Suppressor macrophage treated with lipopolysaccharide for 1 hour (primary cell): ENCODE measurements around the gene EFCAB6.

Source experiments
- DNase-seq, 3 donors: peaks; one replicate each; pipeline ENCODE4 v3.0.0-alpha.2; 2020 to 2022

EFCAB6 gene

DNA sequence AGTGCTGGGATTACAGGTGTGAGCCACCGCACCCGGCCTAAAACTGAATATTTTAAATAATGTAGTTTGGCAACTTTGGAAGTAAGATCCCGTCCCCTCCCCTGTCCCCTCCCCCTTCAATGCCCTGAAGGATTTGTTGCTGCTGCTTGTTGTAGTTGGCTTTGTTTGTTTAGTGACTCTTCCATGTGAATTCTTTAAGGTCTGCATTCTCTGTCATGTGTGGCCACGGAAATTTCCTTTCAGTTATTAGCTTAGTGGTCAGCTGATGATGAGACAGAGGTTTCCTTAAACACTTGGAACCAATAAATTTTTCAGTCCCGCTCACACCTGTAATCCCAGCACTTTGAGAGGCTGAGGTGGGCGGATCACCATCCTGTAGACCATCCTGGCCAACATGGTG lies 290.4 kb downstream of the EFCAB6 start:
- DNase-seq = no peak

DNA sequence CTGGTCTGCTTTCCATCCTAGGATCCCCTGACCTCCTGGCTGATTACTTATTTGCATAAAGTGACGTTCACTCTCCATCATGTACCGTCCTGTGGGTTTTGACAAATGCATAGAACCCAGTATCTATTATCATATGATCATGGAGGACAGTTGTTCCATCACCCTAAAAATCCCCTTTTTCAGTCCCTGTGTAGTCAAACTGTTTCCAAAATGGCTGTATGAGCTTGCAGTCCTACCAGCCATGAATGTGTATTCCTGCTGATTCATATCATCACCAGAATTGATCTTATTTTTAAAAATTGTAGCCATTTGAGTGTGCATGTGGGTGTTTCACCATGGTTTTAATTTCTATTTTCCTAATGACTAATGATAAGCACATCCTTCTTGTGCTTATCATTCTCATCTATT lies 291.5 kb downstream of the EFCAB6 start:
- peak; percentile 13 to 37 (median 15) for DNase-seq

GRCh38 chr22:43516996-43517635 lies 295.0 kb downstream of the EFCAB6 start:
- DNase-seq = no peak

- DNase-seq = no peak
These were observed 295.7 kb downstream of the EFCAB6 start for GRCh38 chr22:43516386-43516785.

- DNase-seq = no peak
These were observed 296.2 kb downstream of the EFCAB6 start for GRCh38 chr22:43515902-43516301.

- no peak for DNase-seq
These were observed 296.7 kb downstream of the EFCAB6 start for GRCh38 chr22:43515411-43515810.

- DNase-seq = no peak
These were observed 297.5 kb downstream of the EFCAB6 start for GRCh38 chr22:43514476-43515157.

DNA sequence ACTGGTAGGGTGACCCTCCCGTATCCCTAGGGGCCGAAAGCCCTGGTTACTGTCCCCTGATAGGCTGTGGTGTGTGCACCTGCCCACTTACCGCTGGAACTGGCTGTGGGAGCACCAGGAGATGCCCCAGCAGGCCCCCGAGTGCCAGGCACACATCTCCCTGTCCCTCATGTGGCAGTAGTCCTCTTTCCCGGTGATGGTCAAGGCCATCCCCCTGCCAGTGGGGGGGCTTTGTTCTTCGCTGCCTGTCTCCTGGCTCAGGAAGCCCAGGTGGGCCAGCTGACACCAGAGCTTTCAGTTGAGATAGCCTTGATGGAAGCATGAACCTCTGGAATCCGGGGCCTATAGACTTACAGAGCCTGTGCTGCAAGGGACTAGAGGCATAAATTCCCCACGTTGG lies 299.8 kb downstream of the EFCAB6 start:
- DNase-seq = no peak

DNA sequence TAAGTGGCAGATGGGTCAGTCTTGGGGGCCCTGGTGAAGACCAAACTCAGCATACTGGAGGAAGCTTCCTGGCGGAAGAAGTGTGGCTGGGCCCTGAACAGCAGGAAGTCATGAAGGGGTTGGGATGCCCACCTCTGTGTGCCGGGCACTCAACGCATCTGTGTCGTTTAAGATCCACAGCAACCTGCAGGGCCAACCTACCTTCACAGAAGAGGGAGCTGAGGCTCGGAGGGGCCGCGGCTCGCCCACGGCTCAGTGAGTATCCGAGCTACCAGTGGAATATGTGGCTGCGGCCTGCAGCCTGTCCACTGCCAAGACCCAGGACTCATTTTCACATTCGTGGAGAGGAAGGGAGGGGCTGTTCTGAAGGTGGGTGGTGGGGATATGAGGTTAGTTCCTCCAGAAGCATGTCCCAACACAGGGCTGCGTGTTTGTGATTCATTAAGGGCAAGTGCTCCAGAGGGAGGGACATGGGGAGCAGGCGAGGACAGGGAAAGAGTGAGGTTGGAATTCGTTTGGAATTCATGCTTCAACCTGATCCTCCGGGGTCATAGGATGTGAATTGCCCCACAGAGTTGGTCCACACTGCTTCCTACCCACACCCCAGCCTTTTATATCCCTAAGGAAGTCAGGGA lies 300.7 kb downstream of the EFCAB6 start:
- no peak for DNase-seq

GRCh38 chr22:43510281-43511070 lies 301.6 kb downstream of the EFCAB6 start:
- no peak for DNase-seq

DNA sequence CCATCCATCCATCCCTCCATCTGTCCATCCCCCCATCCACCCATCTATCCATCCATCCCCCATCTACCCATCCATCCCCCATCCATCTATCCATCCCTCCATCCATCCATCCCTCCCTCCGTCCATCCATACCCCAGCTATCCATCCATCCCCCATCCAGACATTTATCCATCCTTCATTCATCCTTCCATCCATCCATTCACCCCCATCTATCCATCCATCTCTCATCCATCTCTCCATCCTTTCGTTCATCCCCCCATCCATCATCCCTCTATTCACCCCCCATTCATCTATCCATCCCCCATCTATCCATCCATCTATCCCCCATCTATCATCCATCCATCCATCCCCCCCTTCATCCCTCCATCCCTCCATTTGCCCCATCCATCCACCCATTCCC lies 302.8 kb downstream of the EFCAB6 start:
- DNase-seq = no peak

- DNase-seq = no peak
These were observed 303.6 kb downstream of the EFCAB6 start for GRCh38 chr22:43508489-43508888.

DNA sequence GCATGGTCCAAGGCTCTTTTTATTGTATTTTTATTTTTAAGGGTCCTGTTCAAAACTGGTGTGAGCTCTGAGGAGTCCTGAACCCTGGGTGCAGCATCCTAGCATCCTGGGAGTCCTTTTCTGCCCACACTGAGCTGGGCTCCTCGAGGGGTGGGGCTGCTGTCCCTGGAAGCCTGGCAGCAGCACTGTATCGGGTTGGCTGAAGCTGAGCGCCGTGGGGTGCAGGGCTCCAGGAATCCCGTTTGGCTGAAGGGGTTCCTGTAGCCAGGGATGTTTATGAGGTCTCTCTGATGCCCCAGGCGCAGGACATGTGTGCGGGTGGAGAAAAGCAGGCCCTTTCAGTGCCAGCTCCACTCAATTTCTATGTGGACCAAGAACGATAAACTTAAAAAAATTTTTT lies 304.9 kb downstream of the EFCAB6 start:
- DNase-seq = no peak

DNA sequence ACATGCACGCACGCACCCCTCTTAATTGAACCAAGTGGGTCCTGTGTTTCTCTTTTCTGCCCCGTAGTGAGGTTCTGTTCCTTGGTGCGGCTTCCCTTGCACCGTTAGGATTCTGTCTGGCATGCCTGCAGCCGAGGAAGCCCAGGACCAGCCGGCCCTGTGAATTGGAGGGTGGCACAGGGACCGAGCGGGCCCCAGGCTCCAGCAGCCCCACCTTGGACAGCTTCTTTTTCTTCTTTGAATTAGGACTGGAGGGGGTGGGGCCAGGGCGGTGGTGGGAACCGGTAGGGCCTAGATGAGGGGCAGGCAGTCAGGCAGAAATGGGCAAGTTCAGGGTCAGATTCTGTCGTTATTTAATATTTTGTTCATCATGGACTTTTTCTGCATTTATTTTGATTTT lies 305.6 kb downstream of the EFCAB6 start:
- no peak for DNase-seq

GRCh38 chr22:43505896-43506295 lies 306.2 kb downstream of the EFCAB6 start:
- no peak for DNase-seq

DNA sequence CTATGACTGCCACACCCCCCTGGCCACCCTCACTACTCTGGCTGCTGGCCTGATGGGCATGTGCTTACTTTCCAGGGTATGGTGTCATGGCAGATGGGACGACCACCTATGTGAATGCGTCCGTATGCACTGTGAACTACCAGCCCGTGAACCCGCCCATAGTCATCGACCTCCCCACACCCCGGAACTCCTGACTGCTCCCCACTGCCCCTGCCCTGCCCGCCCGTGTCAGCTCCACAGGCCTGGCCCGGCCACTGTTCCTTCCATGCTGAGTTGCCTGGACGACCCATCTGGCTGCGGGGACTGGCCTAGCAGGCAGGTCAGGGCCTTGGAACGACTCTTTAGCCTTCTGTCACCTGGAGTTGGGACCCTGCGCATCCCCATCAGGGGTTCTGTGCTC lies 306.7 kb downstream of the EFCAB6 start:
- no peak for DNase-seq

- no peak for DNase-seq
These were observed 307.3 kb downstream of the EFCAB6 start for GRCh38 chr22:43504666-43505261.

- no peak for DNase-seq
These were observed 308.0 kb downstream of the EFCAB6 start for GRCh38 chr22:43504068-43504467.

DNA sequence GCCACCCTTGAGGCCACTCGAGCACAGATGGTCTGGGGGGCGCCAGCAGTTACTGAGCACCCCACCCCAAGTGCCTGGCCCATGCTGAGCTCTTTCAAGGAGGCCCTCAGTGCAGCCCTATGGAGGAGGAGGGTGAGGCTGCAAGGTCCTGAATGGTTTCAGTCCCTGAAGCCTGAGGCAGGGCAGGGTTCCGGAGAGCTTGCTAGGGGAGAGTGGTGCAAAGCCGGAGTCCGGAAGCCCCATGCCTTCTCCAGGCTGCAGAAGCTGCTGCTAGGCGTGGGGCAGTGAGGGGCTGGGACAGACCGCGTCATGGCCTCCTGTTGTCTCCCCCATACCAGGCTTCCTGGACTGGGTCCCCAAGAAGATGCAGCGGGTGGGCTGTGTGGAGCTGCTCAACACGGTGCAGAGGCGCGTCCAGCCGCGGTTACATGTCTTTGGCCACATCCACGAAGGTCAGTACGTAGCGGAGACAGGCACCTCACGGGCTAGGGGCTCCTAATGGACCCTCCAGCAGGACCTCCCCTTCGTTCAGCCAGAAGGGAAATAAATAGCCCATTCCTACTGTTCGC lies 309.7 kb downstream of the EFCAB6 start:
- no peak for DNase-seq

- DNase-seq = no peak
These were observed 310.2 kb downstream of the EFCAB6 start for GRCh38 chr22:43501878-43502277.

- DNase-seq = no peak
These were observed 311.0 kb downstream of the EFCAB6 start for GRCh38 chr22:43500792-43501785.
